Caco-2 (cell line): ENCODE measurements around the gene RFLNA. TPM values are rescaled to one million over a fixed set of nuclear protein-coding genes. Genes with fewer than 3 reads are reported as not detected.

ENCODE experiments used
- BruUV-seq: library from RNA; stranded (reverse); fragments of 400-500 nt; replicated peaks from 2 replicates; lab custom pipeline; 2021; lab: Mats Ljungman, UMichigan
- CTCF ChIA-PET: fragments of 300-600 bp; sonication (Branson Sonifier 250); formaldehyde crosslinking; loops from one replicate; lab custom pipeline; 2022; ENCODE audit warnings: antibody characterized with exemption; lab: Charles Lee
- POLR2A ChIA-PET: fragments of 300-600 bp; sonication (Branson Sonifier 250); formaldehyde crosslinking; loops from one replicate; lab custom pipeline; 2022; ENCODE audit warnings: antibody characterized with exemption; lab: Charles Lee
- DNase-seq, 2 experiments: peaks; one replicate each; pipeline versions ENCODE4 v3.0.0 to v3.0.0-alpha.2; 2020 to 2022
- H3K27me3 ChIP-seq: replicated peaks from 2 replicates; pipeline ENCODE4 v1.6.0; 2011; ENCODE audit warnings: low read length; ENCODE audit not compliant: control insufficient read depth, insufficient read depth
- H3K36me3 ChIP-seq: 2 replicates; pipeline ENCODE4 v1.5.1; 2011; ENCODE audit warnings: low read length; ENCODE audit not compliant: control insufficient read depth, insufficient read depth
- H3K4me1 ChIP-seq: fragments of 250-450 bp; sonication (Bioruptor Pico); 2 replicates; pipeline ENCODE4 v1.5.1; 2020; ENCODE audit warnings: mild to moderate bottlenecking
- H3K4me3 ChIP-seq: 2 replicates; pipeline ENCODE4 v1.5.1; 2011; ENCODE audit warnings: low read depth, mild to moderate bottlenecking, control low read depth, low read length
- H3K9me3 ChIP-seq: fragments of 250-450 bp; sonication (Bioruptor Pico); 2 replicates; pipeline ENCODE4 v1.5.1; 2020; ENCODE audit warnings: mild to moderate bottlenecking, moderate library complexity
- H3K27ac Mint-ChIP-seq: one replicate; pipeline ENCODE4 v1.8.0; 2022; ENCODE audit warnings: mixed read lengths; ENCODE audit not compliant: unreplicated experiment
- H3K27me3 Mint-ChIP-seq: one replicate; pipeline ENCODE4 v1.8.0; 2022; ENCODE audit warnings: mixed read lengths; ENCODE audit not compliant: insufficient read depth, unreplicated experiment
- H3K36me3 Mint-ChIP-seq: one replicate; pipeline ENCODE4 v1.8.0; 2022; ENCODE audit warnings: mild to moderate bottlenecking, mixed read lengths; ENCODE audit not compliant: insufficient read depth, unreplicated experiment
- H3K4me1 Mint-ChIP-seq: one replicate; pipeline ENCODE4 v1.8.0; 2022; ENCODE audit warnings: low read depth, mixed read lengths; ENCODE audit not compliant: unreplicated experiment
- H3K4me3 Mint-ChIP-seq: one replicate; pipeline ENCODE4 v1.8.0; 2022; ENCODE audit warnings: mild to moderate bottlenecking, moderate library complexity, mixed read lengths; ENCODE audit not compliant: unreplicated experiment
- H3K9me3 Mint-ChIP-seq: one replicate; pipeline ENCODE4 v1.8.0; 2022; ENCODE audit warnings: mixed read lengths; ENCODE audit not compliant: unreplicated experiment
- intact Hi-C: fragments of 100-400 bp; cut with micrococcal nuclease; formaldehyde crosslinking; loops from one replicate; pipeline ENCODE4 v1.10.0; 2022; ENCODE audit not compliant: unreplicated experiment
- total RNA-seq: library from RNA; stranded (reverse); gene quantifications from 2 replicates; pipeline ENCODE4 v1.2.3, GENCODE V29; 2022
- TF ChIP-seq, protein P1 (sequence below), 2 experiments: fragments of 200-600 bp in 1 of 2; IDR thresholded peaks; 1 replicate in 1 of 2; 2 replicates in 1 of 2; pipeline versions ENCODE4 v1.5.1 to v1.8.0; 2011 to 2022; ENCODE audit warnings: antibody characterized with exemption in 1 of 2, control low read depth in 1 of 2, inconsistent platforms in 1 of 2, low read depth in 1 of 2, low read length in 1 of 2, mild to moderate bottlenecking in 1 of 2, moderate library complexity in 1 of 2; ENCODE audit not compliant: insufficient read depth in 1 of 2, severe bottlenecking in 1 of 2, unreplicated experiment in 1 of 2

RFLNA gene
- total RNA-seq, 1 experiment from 2014 or later = 15.4 TPM

DNA sequence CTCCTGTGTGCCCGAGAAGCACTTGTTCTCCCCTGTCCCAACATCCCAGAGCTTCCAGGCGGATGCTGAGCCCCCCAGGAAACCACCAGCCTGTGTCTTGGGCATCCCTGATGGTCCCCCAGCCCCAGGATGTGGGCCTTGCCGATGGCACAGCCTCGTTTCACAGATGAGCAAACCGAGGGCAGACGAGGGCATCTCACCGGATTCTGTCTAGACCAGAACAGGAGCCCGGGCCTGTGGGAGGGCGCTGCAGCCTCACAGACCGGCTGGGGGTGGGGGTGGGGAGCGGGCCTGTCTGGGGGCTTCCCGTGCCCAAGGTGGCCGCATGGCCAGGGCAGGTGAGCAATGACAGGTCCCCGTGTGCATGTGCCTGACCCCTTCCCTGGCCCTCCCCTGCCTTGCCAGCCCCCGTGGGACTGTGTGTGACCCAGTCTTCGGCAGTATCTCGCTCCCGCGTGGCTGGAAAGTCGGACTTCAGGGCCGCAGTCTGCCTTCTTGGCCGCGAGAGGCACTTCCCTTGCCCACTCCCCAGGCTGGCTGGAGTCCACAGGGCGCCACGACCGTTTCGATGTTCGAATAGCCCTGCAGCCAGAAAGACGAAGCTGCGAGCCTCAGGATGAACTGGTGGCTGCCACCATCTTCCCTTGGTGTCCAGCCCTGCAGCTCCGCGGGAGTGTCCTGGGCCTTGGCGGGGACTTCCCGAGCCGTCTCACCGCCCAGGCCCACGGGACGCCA is 8.9 kb downstream of the RFLNA start:
- no peaks in the 10 kb centered on the region for H3K9me3 ChIP-seq
- H3K27me3 ChIP-seq = no peaks in the 10 kb centered on the region
- H3K4me1 ChIP-seq = no peaks in the 10 kb centered on the region
- H3K4me1 Mint-ChIP-seq = no peaks in the 10 kb centered on the region
- CTCF ChIA-PET = interaction anchor here (0.6 kb wide), 1 partner anchor 29 kb away, joined by 3 read pairs; no protein-coding TSS in a partner anchor
- H3K9me3 Mint-ChIP-seq = no peaks in the 10 kb centered on the region
- DNase-seq = no peak
- intact Hi-C loops = no loop called here
- no peak overlapping the region for H3K27ac Mint-ChIP-seq
- no peak overlapping the region for H3K4me3 Mint-ChIP-seq
- H3K36me3 ChIP-seq = peaks cover 5% of the 10 kb centered on the region
- POLR2A ChIA-PET = no interaction called here
- no peak overlapping the region for H3K4me3 ChIP-seq
- TF ChIP-seq, protein P1, sequence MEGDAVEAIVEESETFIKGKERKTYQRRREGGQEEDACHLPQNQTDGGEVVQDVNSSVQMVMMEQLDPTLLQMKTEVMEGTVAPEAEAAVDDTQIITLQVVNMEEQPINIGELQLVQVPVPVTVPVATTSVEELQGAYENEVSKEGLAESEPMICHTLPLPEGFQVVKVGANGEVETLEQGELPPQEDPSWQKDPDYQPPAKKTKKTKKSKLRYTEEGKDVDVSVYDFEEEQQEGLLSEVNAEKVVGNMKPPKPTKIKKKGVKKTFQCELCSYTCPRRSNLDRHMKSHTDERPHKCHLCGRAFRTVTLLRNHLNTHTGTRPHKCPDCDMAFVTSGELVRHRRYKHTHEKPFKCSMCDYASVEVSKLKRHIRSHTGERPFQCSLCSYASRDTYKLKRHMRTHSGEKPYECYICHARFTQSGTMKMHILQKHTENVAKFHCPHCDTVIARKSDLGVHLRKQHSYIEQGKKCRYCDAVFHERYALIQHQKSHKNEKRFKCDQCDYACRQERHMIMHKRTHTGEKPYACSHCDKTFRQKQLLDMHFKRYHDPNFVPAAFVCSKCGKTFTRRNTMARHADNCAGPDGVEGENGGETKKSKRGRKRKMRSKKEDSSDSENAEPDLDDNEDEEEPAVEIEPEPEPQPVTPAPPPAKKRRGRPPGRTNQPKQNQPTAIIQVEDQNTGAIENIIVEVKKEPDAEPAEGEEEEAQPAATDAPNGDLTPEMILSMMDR (IDR thresholded peaks at IDR 0.05; ENCODE audit: insufficient read depth in 1 of 2, low read depth in 1 of 2, low read length in 1 of 2, severe bottlenecking in 1 of 2, unreplicated experiment in 1 of 2) = no peak
- no peaks in the 10 kb centered on the region for H3K27me3 Mint-ChIP-seq
- H3K36me3 Mint-ChIP-seq = peaks cover 6% of the 10 kb centered on the region
- BruUV-seq = no TSS peak

DNA sequence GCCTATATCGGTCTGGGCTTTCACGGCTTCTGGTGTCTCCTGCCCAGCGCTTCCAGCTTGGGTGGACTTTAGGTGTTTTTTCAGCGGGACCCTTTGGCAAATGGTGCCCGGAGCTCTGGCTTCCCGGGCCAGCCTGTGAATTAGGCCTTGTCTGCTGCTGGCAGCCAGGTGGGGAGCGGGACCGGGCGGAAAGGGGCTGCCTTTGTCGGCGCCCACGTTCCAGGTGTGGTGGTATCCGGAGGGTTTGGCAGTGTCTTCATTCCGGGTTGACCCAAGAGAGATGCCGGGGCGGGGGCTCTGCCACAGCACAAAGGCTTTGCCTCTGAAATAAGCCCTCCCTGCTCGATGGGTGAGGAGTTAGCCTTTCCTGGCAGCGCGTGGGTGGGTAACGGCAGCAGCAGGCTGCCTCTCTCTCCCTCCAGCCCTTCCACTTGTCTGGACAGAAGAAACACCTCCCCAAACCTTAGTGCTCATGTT is 9.5 kb downstream of the RFLNA start:
- no peak overlapping the region for H3K4me3 Mint-ChIP-seq
- ChIA-PET POLR2A (no interaction called here), CTCF (interaction anchor here (0.6 kb wide), 1 partner anchor 29 kb away, joined by 3 read pairs; no protein-coding TSS in a partner anchor)
- intact Hi-C loops = no loop called here
- no peak overlapping the region for H3K4me3 ChIP-seq
- H3K36me3 Mint-ChIP-seq = peaks cover 6% of the 10 kb centered on the region
- no peaks in the 10 kb centered on the region for H3K9me3 ChIP-seq
- H3K36me3 ChIP-seq = peaks cover 5% of the 10 kb centered on the region
- H3K4me1 Mint-ChIP-seq = no peaks in the 10 kb centered on the region
- no peaks in the 10 kb centered on the region for H3K9me3 Mint-ChIP-seq
- no peaks in the 10 kb centered on the region for H3K27me3 ChIP-seq
- H3K27ac Mint-ChIP-seq = no peak overlapping the region
- TF ChIP-seq, protein P1 (IDR thresholded peaks at IDR 0.05; ENCODE audit: insufficient read depth in 1 of 2, low read depth in 1 of 2, low read length in 1 of 2, severe bottlenecking in 1 of 2, unreplicated experiment in 1 of 2) = no peak
- no peaks in the 10 kb centered on the region for H3K27me3 Mint-ChIP-seq
- H3K4me1 ChIP-seq = no peaks in the 10 kb centered on the region
- DNase-seq = no peak
- no TSS peak for BruUV-seq

DNA sequence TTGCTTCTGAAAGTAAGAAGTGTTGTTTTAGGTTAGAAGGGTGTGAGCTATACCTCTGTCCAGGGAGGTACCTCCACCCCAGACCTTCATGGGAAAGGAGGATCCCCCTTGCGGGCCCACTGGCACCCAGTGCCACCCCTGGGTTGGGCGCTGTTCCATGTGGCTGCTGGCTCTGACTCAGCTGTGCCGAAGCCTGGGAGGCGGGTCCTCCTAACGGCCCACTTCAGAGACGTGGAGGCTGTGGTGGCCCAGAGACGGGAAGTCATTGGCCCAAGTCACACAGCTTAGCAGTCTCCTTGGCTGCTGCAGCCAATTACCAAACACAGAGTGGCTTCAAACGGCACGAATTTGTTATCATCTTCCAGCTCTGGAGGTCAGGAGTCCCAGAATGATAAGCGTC is 10.2 kb downstream of the RFLNA start:
- intact Hi-C loops = no loop called here

More for the DNA sequence above, 10.2 kb downstream of the RFLNA start:
- Mint-ChIP-seq H3K27me3 (no peaks in the 10 kb centered on the region), H3K27ac (no peak overlapping the region), H3K4me3 (no peak overlapping the region), H3K36me3 (peaks cover 6% of the 10 kb centered on the region), H3K4me1 (no peaks in the 10 kb centered on the region), H3K9me3 (no peaks in the 10 kb centered on the region)
- Histone ChIP-seq H3K27me3 (no peaks in the 10 kb centered on the region), H3K4me3 (no peak overlapping the region), H3K4me1 (no peaks in the 10 kb centered on the region), H3K36me3 (peaks cover 5% of the 10 kb centered on the region), H3K9me3 (no peaks in the 10 kb centered on the region)
- no TSS peak for BruUV-seq
- ChIA-PET POLR2A (no interaction called here), CTCF (no interaction called here)
- no peak for DNase-seq
- TF ChIP-seq, protein P1 (IDR thresholded peaks at IDR 0.05; ENCODE audit: insufficient read depth in 1 of 2, low read depth in 1 of 2, low read length in 1 of 2, severe bottlenecking in 1 of 2, unreplicated experiment in 1 of 2) = no peak
